Esophagus mucosa (tissue), 1 donor: ENCODE data around the gene DLAT. TPM values are rescaled to one million over a fixed set of nuclear protein-coding genes. Genes with fewer than 3 reads are reported as not detected.
A peak's percentile ranks its signal among the peaks of the same experiment; 100 is the strongest.
"Not testable (repeated sequence)": the region's sequence is repeated elsewhere in the genome, so short reads cannot be mapped to it uniquely, and the experiment has no call there.

Source experiments
- ATAC-seq: fragments of 200-7000 bp; cut with Tn5 transposase; one replicate; pipeline ENCODE4 v1.9.1; 2020
- total RNA-seq: library from RNA; stranded (reverse); gene quantifications from one replicate; pipeline ENCODE4 v1.2.4, GENCODE V29; 2023
- donor health status: DM: yes; HTN: yes; CAD: no.

Gene DLAT
- total RNA-seq, 1 donor from 2014 or later: 37.1 TPM

DNA sequence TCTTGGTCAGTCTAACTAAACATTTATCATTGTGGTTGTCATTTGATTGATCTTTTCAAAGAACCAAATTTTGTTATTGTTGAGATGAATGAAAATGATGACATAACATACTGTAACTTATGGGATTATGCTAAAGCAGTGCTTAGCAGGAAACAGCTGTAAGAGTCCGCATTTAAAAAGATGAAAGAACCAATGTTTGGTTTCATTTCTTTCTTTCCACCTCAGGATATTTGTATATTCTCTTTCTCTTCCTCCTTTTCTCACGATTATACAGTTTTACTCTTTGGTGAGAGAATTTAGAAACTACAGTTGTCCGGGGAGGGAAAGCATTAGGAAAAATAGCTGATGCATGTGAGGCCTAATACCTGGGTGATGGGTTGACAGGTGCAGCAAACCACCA lies 25.5 kb downstream of the DLAT start:
- ATAC-seq: no peak

DNA sequence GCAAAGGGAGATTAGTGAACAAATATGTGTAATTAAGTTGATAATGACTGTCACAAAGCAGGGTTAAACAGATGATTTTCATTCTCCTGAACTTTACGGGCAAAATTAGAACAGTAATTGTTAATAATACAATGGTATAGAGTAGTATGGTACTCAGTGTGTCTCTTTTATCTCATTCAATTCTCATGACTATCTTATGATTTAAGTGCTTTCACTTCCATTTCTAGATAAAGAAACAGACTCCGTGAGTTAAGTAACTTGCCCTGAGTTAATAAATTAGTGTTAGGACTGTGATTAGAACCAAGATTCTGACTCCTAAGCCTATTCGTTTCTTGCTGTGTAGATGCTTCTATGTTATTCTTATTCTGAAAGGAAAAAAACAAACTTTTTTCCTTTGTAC lies 26.6 kb downstream of the DLAT start:
- ATAC-seq: no peak

DNA sequence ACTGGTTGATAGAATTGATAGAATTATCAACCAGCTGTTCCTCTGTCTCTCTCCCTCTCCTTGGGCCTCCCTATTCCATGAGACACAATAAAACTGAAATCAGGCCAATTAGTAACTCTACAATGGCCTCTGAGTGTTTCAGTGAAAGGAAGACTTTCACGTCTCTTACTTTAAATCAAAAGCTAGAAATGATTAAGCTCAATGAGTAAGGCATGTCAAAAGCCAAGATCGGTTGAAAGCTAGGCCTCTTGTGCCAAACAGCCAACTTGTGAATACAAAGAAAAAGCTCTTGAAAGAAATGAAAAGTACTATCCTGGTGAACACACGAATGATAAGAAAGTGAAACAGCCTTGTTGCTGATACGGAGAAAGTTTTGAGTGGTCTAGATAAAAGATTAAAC lies 32.0 kb downstream of the DLAT start:
- no peak for ATAC-seq

DNA sequence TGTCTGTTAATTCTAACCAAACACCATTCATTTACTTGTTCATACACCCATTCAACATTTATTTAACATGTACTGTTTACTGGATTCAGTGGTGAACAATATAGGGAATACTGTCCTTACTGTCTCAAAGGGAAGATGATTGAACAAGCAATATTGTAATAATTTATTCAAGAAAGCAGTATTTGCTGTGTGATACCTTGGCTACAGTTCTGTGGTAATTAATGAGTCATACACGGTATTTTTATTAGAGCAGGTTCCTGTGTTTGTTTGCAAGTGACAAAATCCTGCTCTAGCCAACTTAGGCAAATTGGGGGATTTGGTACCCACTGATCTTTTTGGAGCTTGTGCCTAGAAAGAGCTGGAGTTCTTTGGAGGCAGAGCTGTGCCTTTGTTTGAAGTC lies 32.9 kb downstream of the DLAT start:
- no peak for ATAC-seq

DNA sequence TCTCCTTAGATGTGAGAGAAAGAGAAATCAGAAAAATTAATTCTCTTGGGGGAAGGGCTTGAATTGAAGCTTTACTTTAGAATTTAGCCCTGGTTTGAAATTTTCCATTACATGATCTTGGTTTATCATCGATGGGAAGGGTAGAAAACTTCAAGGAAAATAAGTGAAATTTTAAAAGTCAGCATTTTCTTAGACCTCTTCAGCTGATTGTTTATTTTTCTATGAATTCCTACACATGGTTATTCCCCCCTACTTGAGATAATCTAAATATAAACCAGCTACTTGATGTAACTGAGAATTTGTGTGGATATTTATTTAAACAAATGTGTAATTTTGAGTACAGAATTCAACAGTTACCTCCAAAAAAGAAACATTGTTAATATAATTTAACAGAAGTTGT lies 37.7 kb downstream of the DLAT start:
- no peak for ATAC-seq

DNA sequence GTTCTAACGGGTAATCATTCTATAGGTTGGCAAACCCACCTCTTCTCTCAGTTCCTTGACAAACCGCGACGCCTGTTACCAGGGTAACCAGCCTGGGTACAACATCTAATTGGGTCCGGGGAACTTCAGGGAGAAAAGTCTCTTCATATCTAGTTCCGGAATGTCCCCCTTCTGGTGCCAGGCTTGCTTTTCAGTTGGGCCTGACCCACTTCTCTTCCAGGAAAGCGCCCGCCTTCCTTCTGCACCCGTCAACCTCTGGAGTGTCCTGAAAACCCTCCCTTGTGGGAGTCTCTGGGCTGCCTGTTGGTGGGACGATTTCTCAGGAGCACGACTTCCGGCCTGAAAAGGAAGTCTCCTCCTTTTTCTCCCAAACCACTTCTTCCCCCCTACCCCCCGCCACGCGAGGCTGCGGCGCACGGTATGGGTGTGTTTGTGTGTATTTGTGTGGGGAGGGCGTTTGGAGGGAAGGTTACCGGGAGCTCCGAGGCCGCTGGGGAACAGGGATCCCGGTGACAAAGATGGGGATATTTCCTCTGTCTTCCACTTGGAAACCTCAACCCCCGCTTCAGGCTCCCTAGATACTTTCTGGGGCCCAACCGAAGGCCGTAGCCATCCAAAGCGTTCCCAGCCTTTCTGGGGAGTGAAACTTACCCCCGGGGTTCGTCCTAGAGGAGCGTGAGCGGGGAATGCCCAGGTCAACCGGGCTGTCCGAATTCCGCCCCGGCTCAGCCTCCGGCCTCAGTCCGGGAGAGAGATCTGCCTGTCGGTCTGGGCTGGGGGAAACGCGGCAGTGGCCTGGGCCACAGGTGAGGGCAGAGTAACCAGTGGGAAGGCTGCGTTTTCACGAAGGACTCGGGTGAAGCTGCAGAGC lies 49.0 kb downstream of the DLAT start, which contains the start of the genes NKAPD1 and PIH1D2:
Gene NKAPD1, plus strand, starts transcription at position 359 of the 871 bp plus-strand sequence. CDS start 1,276 bp downstream, outside the sequence.
Gene PIH1D2, minus strand, starts transcription at position 77 of the 871 bp plus-strand sequence. CDS start 843 bp downstream, outside the sequence.
- peak; percentile 87 for ATAC-seq

DNA sequence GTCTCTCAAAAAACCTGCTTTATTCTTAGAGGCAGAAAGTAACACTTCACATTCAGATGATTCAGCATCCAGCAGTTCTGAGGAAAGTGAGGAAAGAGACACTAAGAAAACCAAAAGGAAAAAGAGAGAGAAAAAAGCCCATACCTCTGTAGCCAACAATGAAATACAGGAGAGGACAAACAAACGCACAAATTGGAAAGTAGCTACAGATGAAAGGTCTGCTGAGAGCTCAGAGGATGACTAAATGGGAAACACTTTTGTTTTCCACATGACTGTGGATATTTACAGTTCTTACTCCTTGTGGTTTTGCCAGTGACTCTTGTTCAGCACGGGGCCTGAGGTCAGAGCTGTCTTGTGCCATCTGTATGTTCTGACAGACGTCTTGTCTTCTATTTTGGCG lies 57.5 kb downstream of the DLAT start:
- ATAC-seq: no peak

DNA sequence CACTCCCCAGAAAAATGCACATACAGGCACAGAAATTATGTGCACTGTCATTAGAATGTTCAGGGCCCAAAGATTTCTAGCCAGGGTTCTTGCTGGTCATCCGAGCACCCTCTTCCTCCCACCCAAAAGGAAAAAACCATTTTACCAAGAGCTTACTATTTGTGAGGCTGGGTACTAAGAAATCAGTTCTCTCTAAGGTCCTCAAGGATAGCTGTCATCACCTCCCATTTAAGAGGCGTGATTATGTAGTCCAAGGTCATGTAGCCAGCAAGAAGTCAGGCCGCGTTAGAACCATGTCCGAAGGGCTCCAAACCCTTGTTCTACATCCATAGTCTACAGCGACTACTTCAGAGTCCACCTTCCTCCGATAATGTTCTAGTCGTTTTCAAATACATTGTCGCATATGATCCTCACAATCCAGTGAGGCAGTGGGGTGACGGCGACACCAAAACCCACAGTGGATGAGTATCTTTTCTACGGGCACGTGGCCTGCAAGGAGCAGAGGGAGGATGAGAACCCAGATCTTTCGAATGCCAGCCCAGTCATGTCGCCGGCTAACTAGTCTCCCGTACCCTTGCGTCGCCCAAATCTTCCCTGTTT lies 60.7 kb downstream of the DLAT start:
- ATAC-seq: peak; percentile 64

DNA sequence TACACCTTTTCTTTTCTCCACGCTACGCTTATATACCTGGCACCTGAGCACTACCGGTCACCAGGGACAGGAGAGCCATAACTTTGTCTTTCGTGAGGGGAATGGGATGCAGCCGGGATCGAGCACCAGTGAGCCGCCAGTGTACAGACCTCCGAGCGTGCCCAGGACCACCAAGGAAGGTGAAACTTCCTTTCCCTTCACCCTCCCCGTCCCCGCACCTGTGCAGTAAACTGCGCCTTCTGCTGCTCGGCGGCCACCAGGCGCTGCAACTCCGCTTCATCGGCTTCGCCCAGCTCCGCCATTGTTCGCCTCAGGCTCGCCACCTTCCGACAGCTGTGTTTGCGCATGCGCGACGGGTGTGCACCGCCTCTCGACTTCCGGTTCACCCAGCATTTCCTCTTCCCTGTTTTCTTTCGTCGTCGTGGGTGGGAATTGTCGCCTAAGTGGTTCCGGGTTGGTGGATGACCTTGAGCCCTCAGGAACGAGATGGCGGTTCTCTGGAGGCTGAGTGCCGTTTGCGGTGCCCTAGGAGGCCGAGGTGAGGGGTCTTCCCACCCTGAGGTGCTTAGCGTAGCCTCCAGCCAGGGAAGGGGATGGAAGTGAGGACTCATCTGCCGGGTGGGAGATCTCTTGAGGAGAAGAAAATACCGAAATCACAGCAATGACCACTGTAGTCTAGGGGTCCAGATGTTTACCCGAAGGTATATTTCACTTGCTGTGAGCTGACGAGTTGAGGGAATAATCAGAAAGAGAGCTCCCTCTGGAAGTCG lies 61.4 kb downstream of the DLAT start, which contains the start of the genes SDHD and TIMM8B:
Gene SDHD, plus strand, starts transcription at position 452 of the 770 bp plus-strand sequence. Its CDS starts 35 bp downstream, at position 487.
Gene TIMM8B, minus strand, starts transcription at position 335 of the 770 bp plus-strand sequence. Its CDS starts 33 bp downstream, at position 302.
- ATAC-seq: peak; percentile 95

DNA sequence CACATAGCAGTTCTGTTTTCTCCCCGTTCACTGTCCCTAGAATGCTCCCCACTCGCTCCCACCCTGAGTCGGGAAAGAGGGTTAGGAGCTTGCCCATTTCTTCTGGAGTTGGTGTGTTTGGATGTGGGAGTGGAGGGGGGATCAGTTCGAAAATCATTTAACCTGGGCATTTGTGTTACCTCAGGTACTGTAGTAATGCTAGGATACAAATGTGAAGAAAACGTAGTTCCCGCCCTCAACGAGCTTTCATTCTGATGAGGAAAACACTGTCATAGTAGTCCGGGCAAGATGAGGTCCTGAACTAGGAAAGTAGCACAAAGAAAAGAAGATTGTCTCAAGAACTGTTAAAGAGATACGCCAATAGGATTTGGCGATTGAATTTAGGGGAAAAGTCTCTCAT lies 62.0 kb downstream of the DLAT start:
- no peak for ATAC-seq

DNA sequence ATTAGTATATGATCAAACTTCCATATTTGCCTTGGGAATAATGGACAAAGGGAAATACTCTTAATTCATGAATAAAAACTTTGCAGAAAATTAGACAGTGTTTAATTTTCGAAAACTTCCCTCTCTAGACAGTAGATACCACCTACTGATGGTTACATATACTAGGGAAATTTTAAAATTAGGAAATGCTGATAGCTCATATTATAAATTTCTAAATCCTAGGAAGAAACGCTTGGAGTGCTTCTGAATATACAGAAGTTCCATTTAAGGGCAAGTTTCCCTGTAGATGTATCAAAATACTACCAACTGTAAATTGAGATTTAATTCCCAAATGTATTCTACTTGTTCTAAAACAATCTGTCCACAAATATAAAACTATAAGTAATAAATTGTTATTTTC lies 70.1 kb downstream of the DLAT start:
- not testable (repeated sequence) for ATAC-seq

DNA sequence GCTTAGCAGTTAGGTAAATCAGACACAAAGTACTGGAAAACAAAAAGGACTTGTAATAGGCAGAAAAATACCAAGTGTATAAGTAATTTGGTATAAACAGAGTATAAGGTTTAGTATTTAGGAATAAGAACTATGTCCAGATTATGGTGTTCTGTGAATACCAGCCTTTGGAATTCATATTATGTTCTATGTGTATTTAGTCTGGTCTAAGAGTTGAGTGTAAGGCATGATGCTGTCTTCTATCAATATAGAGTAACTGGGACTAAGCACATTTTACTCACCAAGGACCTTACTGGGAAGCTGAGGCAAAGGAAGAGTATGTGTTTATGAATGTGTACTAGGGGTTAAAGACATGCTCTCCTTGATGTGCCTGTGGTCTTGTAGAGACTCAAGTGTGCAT lies 71.0 kb downstream of the DLAT start:
- no peak for ATAC-seq

DNA sequence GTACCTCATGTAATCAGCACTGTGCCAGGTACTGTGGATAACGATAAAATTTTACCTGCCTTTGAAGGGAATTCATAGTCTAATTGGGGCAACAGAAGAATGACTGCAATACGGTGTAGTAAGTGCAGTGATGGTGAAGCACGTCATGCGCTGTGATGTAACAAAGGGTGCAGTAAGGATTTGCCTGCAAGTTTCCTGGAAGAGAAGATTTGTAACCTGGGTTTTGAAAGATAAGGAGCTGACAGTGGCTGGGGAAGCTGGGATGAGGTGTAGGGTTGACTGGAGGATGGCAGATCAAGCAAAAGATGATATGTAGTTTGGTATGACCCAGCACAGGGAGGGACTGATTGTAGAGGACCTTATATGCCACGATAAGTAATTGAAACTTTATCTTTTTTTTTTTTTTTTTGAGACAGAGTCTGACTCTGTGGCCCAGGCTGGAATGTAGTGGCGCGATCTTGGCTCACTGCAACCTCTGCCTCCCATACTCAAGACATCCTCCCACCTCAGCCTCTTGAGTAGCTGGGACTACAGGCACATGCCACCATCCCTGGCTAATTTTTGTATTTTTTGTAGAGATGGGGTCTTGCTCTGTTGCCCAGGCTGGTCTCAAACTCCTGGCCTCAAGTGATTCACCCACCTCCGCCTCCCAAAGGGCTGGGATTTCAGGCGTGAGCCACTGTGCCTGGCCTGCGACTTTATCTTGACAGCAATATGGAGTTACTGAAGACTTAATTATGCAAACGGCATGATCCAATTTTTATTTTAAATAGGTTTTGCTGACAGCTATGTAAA lies 72.7 kb downstream of the DLAT start:
- ATAC-seq: no peak

DNA sequence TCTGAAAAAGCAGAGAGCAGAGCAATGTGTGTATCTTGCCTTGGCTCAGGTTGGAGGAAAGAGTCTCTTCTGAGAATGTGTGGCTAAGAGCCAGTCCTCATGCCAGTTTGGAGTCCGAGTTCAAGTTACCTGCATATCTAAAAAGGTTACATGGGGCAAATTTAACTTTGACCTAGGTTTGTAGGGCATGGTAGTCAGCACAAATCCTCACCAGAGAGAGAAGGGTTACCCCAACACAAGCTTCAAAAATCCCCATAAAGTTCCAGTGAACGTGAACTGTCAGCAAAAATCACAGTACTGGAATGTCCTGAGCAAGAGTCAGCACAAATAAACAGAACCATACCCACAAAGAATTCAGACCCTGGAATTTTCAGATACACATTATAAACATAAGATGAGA lies 75.3 kb downstream of the DLAT start:
- ATAC-seq: no peak

DNA sequence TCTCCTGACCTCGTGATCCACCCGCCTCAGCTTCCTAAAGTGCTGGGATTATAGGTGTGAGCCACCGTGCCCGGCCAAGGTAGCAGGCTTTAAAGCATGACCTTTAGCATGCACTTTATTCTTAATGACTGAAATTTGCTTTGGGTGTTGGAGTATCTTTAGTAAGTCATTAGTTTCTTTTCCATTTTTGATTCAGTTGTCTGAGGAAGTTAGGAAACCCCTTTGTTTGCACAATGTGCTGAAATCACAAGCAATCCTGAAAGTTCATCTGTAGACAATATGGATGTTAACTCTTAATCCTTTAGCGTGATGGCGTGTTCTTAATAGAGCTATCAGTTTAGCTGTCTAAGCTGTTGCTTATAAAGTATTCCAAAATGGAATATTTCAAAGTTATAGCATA lies 78.2 kb downstream of the DLAT start:
- no peak for ATAC-seq

DNA sequence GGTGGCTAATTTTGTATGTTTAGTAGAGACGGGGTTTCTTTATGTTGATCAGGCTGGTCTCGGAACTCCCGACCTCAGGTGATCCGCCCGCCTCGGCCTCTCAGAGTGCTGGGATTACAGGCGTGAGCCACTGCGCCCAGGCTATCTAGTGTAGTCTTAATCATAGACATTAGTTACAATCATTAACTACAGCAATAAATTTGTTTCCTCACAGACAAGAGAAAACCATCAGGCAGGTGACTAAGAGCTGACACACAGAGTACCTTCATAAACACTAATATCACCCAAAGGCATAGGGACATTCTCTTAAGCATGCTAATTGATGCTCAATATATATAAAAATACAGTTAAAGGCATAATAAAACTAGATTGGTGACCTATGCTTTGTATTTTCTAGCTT lies 80.9 kb downstream of the DLAT start:
- peak; percentile 70 for ATAC-seq

Other genes with a start within 250 kb of the DLAT start
- gene ALG9, start 153.8 kb upstream of the DLAT start, total RNA-seq: 20.7 TPM
- gene FDXACB1, start 146.2 kb upstream of the DLAT start, total RNA-seq: 1.8 TPM
- 22.5 TPM for gene CFAP68, start 145.9 kb upstream of the DLAT start, total RNA-seq
- gene CRYAB, start 113.6 kb upstream of the DLAT start, total RNA-seq: 19.6 TPM
- 0.32 TPM for gene HSPB2, start 112.7 kb upstream of the DLAT start, total RNA-seq
- gene C11orf52, start 106.5 kb upstream of the DLAT start, total RNA-seq: 3.5 TPM
- gene DIXDC1, start 88.1 kb upstream of the DLAT start, total RNA-seq: 3.3 TPM
- gene PIH1D2, start 48.6 kb downstream of the DLAT start, total RNA-seq: 1.6 TPM
- 11.8 TPM for gene NKAPD1, start 48.9 kb downstream of the DLAT start, total RNA-seq
- 83.4 TPM for gene TIMM8B, start 61.3 kb downstream of the DLAT start, total RNA-seq
- gene SDHD, start 61.5 kb downstream of the DLAT start, total RNA-seq: 109 TPM
- 41.8 TPM for gene IL18, start 138.7 kb downstream of the DLAT start, total RNA-seq
- 0.16 TPM for gene TEX12, start 142.0 kb downstream of the DLAT start, total RNA-seq
- gene BCO2, start 150.1 kb downstream of the DLAT start, total RNA-seq: 5.7 TPM
- 32.5 TPM for gene PTS, start 201.0 kb downstream of the DLAT start, total RNA-seq
- not detected for gene PLET1, start 235.5 kb downstream of the DLAT start, total RNA-seq